Activated CD4-positive, alpha-beta T cell treated with anti-CD3 and anti-CD28 coated beads for 36 hours (primary cell): ENCODE measurements around the gene SNX18. TPM values are rescaled to one million over a fixed set of nuclear protein-coding genes. Genes with fewer than 3 reads are reported as not detected.

ENCODE experiments used
- ATAC-seq: fragments of 200-7000 bp; cut with Tn5 transposase; one replicate; pipeline ENCODE4 v1.10.0; 2021; ENCODE audit warnings: mild to moderate bottlenecking, moderate library complexity
- CTCF ChIA-PET: fragments of 350-600 bp; sonication (Branson Sonifier 250); formaldehyde crosslinking; loops from one replicate; lab custom pipeline; 2021; ENCODE audit warnings: antibody characterized with exemption; lab: Charles Lee
- POLR2A ChIA-PET: fragments of 350-600 bp; sonication (Branson Sonifier 250); formaldehyde crosslinking; loops from one replicate; lab custom pipeline; 2021; ENCODE audit warnings: antibody characterized with exemption, inconsistent platforms; lab: Charles Lee
- DNase-seq: peaks from one replicate; pipeline ENCODE4 v3.0.0-alpha.2; 2020
- H3K27ac Mint-ChIP-seq: one replicate; pipeline ENCODE4 v1.8.0; 2021; ENCODE audit warnings: mixed read lengths
- H3K27me3 Mint-ChIP-seq: one replicate; pipeline ENCODE4 v1.8.0; 2021; ENCODE audit warnings: mixed read lengths
- H3K36me3 Mint-ChIP-seq: one replicate; pipeline ENCODE4 v1.8.0; 2021; ENCODE audit warnings: low read depth, mixed read lengths
- H3K4me1 Mint-ChIP-seq: one replicate; pipeline ENCODE4 v1.8.0; 2021; ENCODE audit warnings: mixed read lengths
- H3K4me3 Mint-ChIP-seq: one replicate; pipeline ENCODE4 v1.8.0; 2021; ENCODE audit warnings: mild to moderate bottlenecking, moderate library complexity, mixed read lengths
- H3K9me3 Mint-ChIP-seq: one replicate; pipeline ENCODE4 v1.8.0; 2021; ENCODE audit warnings: low read depth, mixed read lengths
- intact Hi-C, 2 experiments: fragments of 100-400 bp; cut with DNase I in 1 of 2; cut with micrococcal nuclease in 1 of 2; formaldehyde crosslinking; loops; one replicate each; pipeline versions ENCODE4 v1.14.2 to v1.15.1; 2022 to 2024; cut with DNase I, micrococcal nuclease
- total RNA-seq, 2 experiments: library from RNA; stranded (reverse); gene quantifications; one replicate each; pipeline ENCODE4 v1.2.3, GENCODE V29; 2021

Gene SNX18
- total RNA-seq, 2 experiments from 2014 or later, result 4.6 to 4.7 TPM

DNA sequence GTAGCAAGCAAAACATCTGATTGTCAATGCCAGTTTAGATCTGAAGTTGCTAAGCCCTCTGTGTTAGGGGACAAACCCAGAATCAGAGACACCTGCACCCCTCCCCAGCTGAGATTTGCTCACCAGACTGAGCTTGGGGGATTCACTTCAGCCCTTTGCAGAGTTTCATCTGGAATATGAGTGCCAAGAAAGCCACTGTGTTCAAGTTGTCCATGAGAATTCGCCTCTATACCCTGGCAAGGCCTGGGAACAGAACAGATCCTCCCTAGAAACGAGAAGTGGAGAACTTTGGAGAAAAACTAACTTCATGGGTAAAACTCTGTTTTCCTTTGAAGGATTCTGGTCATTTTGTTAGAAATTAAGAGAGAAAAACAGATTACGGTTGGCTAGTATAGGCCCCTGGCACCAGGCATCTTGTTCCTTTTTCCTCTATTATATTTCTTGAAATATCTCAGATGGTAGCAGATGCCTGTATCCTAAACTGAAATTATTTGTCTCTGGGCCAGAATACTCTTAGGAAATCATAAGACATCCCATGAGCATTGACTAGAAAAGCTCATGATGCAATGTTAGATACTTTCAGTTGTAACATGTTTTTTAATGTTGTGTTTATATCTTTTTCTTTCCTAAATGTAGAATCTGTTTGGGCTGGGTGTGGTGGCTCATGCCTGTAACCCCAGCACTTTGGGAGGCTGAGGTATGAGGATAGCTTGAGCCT is 64.4 kb downstream of the SNX18 start:
- no peak overlapping the region for H3K27ac Mint-ChIP-seq
- H3K36me3 Mint-ChIP-seq, result peaks cover 1% of the 10 kb centered on the region
- ATAC-seq (no peak), DNase-seq (no peak)
- ChIA-PET POLR2A (no interaction called here), CTCF (no interaction called here)
- H3K4me1 Mint-ChIP-seq, result no peaks in the 10 kb centered on the region
- H3K27me3 Mint-ChIP-seq, result no peaks in the 10 kb centered on the region
- intact Hi-C loops, result no loop called here
- H3K9me3 Mint-ChIP-seq, result peaks cover 6% of the 10 kb centered on the region
- no peak overlapping the region for H3K4me3 Mint-ChIP-seq

DNA sequence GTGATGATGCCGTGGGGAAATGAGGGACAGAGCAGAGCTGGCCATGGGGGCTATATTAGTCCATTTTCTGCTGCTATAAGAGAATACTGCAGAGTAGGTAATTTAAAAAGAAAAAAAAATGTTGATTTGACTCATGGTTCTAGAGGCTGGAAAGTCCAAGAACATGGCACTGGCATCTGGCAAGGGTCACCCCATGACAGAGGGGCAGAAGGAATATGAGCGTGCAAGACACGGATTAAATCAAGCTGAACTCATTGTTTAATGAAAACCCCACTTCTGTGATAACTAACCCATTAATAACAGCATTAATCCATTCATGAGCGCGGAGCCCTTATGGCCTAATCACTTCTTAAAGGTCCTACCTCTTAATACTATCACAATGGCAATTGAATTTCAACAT is 68.8 kb downstream of the SNX18 start:
- intact Hi-C loops, result no loop called here
- no peaks in the 10 kb centered on the region for H3K27me3 Mint-ChIP-seq
- no peak overlapping the region for H3K27ac Mint-ChIP-seq
- peaks cover 1% of the 10 kb centered on the region for H3K36me3 Mint-ChIP-seq
- ChIA-PET POLR2A (no interaction called here), CTCF (no interaction called here)
- H3K4me3 Mint-ChIP-seq, result no peak overlapping the region
- no peak for DNase-seq
- peaks cover 6% of the 10 kb centered on the region for H3K9me3 Mint-ChIP-seq
- no peak for ATAC-seq
- H3K4me1 Mint-ChIP-seq, result no peaks in the 10 kb centered on the region

DNA sequence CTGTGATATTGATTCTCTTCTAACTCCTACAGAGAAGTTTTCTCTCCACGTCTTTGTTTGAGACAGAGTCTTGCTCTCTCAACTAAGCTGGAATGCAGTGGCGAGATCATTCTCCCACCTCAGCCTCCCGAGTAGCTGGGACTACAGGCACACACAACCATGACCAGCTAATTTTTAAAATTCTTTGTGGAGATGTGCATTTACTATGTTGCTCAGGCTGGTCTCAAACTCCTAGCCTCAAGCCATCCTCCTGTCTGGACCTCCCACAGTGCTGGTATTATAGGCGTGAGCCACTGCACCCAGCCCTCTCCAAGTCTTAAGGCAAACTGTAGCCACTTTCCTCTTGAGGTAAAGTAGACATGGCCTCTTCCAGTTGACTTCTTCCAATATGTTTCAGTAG is 72.2 kb downstream of the SNX18 start:
- CTCF ChIA-PET, result interaction anchor here (0.7 kb wide), 2 partner anchors 17 to 317 kb away, joined by 3 read pairs; no protein-coding TSS in a partner anchor
- no peak overlapping the region for H3K27ac Mint-ChIP-seq
- peaks cover 1% of the 10 kb centered on the region for H3K36me3 Mint-ChIP-seq
- no peak overlapping the region for H3K4me3 Mint-ChIP-seq
- H3K9me3 Mint-ChIP-seq, result peaks cover 6% of the 10 kb centered on the region
- POLR2A ChIA-PET, result no interaction called here
- no peaks in the 10 kb centered on the region for H3K4me1 Mint-ChIP-seq
- intact Hi-C loops, result no loop called here
- no peaks in the 10 kb centered on the region for H3K27me3 Mint-ChIP-seq
- ATAC-seq (no peak), DNase-seq (no peak)

DNA sequence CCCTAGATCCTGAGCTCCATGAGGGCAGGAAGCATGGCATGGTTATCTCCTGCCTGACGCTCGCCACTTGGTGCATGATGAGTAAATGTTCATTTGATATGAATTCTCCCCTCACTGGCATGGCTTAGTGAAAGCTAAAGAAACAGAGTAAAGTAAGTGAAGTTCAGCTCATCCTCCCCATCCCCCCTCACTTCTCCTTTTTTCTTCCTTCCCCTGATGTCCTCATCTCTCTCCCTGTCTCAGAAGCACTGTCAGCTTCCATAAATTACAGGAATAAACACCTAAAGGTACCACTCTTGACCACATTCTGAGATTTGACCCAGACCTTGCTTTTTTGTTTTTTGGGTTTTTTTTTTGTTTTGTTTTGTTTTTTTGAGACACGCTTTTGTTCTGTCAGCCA is 73.3 kb downstream of the SNX18 start:
- no peaks in the 10 kb centered on the region for H3K4me1 Mint-ChIP-seq
- no peaks in the 10 kb centered on the region for H3K27me3 Mint-ChIP-seq
- ATAC-seq, result no peak
- H3K4me3 Mint-ChIP-seq, result no peak overlapping the region
- ChIA-PET CTCF (no interaction called here), POLR2A (no interaction called here)
- no peaks in the 10 kb centered on the region for H3K36me3 Mint-ChIP-seq
- no peak overlapping the region for H3K27ac Mint-ChIP-seq
- intact Hi-C loops, result no loop called here
- peaks cover 4% of the 10 kb centered on the region for H3K9me3 Mint-ChIP-seq
- no peak for DNase-seq

DNA sequence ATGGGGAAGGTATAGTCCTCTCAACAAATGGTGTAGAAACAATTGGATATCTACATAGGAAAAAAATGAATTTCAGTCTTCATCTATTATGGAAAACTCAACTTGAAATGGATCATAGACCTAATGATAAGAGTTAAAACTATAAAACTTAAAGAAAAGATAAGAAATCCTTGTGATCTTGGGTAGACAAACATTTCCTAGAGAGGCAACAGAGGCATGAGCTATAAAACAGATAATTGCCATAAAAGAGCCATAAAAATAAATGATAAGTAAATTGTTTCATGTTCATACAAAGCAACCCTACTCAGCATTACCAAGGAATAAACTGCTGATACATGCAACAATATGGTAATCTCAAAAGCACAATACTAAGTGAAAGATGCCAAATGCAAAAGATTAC is 76.2 kb downstream of the SNX18 start:
- Mint-ChIP-seq H3K27ac (no peak overlapping the region), H3K4me3 (no peak overlapping the region), H3K9me3 (peaks cover 17% of the 10 kb centered on the region), H3K27me3 (peaks cover 2% of the 10 kb centered on the region), H3K4me1 (no peaks in the 10 kb centered on the region), H3K36me3 (peaks cover 10% of the 10 kb centered on the region)
- no peak for ATAC-seq
- ChIA-PET CTCF (no interaction called here), POLR2A (no interaction called here)
- intact Hi-C loops, result no loop called here
- no peak for DNase-seq

DNA sequence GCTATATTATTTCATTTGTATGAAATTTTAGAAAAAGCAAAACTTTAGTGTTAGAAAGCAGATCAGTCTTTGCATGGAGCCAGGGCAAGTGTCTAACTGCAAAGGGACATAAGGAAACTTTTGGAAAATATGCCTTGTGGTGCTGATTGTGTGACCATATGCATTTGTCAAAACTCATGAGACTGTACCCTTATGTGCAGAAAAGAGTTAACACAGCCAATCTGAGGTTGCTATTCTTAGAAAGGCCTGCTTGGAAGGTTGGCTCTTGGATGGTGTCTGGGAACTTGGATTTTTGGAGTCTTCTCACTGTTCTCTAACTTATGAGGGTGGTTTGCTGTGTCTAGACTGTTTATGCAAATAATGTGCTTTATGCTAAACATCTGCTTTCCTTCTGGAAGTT is 76.6 kb downstream of the SNX18 start:
- Mint-ChIP-seq H3K9me3 (peaks cover 18% of the 10 kb centered on the region), H3K36me3 (peaks cover 10% of the 10 kb centered on the region), H3K27me3 (peaks cover 2% of the 10 kb centered on the region), H3K4me3 (no peak overlapping the region), H3K27ac (no peak overlapping the region), H3K4me1 (no peaks in the 10 kb centered on the region)
- CTCF ChIA-PET, result no interaction called here
- POLR2A ChIA-PET, result no interaction called here
- intact Hi-C loops, result no loop called here
- no peak for ATAC-seq
- no peak for DNase-seq

DNA sequence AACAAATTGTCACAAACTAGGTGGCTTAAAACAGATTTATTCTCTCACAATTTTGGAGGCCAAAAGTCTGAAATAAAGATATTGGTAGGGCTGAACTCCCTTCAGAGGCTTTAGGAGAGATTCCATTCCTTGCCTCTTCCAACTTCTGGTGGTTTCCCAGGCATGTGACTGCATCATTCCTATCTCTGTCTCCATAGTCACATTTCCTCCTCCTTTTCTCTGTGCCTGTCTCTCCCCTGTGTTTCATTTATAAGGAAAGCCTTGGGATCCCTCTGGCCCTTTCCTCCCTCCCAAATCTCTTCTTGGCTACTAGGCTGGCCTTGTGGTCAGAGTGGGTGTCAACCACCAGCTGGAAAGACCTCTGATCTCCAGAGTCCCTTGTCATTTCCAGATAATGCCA is 78.2 kb downstream of the SNX18 start:
- H3K4me1 Mint-ChIP-seq, result no peaks in the 10 kb centered on the region
- no peak overlapping the region for H3K4me3 Mint-ChIP-seq
- intact Hi-C loops, result no loop called here
- ATAC-seq (no peak), DNase-seq (no peak)
- ChIA-PET CTCF (no interaction called here), POLR2A (no interaction called here)
- H3K9me3 Mint-ChIP-seq, result peaks cover 18% of the 10 kb centered on the region
- peaks cover 10% of the 10 kb centered on the region for H3K36me3 Mint-ChIP-seq
- H3K27me3 Mint-ChIP-seq, result peaks cover 2% of the 10 kb centered on the region
- no peak overlapping the region for H3K27ac Mint-ChIP-seq

Other genes with a start within 250 kb of the SNX18 start
- 1 to 10 TPM; 5.4 to 6.7 TPM for gene ARL15, start 207.2 kb upstream of the SNX18 start, total RNA-seq
- not detected for gene HSPB3, start 62.1 kb upstream of the SNX18 start, total RNA-seq